ENCODE measurements around the gene ARHGEF26.

DNA sequence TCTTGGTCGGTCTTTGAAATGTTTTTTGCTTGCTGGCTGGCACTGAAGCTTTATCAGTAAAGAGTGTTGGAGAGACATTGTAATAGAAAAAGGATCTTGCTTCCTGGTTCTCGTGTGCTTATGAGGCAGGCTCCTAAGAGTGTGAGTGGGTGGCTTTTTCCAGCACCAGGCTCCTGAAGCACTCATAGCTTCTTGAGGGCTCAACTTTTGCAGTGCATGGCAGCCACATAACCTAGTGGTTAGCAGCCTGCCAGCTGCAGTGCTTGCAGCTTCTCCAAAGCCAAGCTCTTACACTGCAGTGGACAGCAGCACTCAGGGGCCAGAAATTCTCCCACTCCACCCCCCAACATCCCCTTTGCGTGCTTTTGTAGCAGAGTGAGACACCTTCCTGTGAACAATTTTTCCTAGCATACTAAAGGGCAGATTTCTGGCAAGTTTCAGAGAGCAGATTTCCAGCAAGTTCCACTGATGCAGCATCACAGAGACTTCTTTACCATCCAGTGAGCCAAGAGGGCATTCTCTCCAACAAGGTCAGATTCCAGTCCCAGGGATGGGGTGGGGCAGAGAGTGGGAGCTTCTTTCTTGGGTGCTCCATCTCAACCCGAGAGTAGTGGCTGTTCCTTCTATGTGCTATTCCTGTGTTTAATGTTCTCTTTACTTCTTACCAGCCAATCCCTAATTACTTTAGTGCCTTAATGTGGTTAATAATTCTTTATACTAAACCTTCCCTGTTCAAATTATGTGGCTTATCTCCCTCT is 15.8 kb upstream of the ARHGEF26 start:
- TF ChIP-seq CTCF (IDR thresholded peaks at IDR 0.05) (no peak), POLR2A (IDR thresholded peaks at IDR 0.05) (no peak)
